GM19193 (cell line): ENCODE results near the gene SMAP2.
A peak's percentile ranks its signal among the peaks of the same experiment; 100 is the strongest.

Source experiments
- POLR2A ChIP-seq: IDR thresholded peaks from 4 replicates; pipeline ENCODE4 v1.6.1; 2011; ENCODE audit not compliant: insufficient read depth, insufficient read length; ENCODE audit errors: extremely low read depth

The SMAP2 gene

GRCh38 chr1:40373323-40374283, at the start of gene SMAP2:
Gene SMAP2, plus strand, starts transcription at chr1:40373727. Its CDS starts 394 bp downstream, at chr1:40374121.
- peak; percentile 72 for TF ChIP-seq POLR2A

GRCh38 chr1:40332695-40333094, 40.8 kb upstream of the SMAP2 start:
- no peak for TF ChIP-seq POLR2A

DNA sequence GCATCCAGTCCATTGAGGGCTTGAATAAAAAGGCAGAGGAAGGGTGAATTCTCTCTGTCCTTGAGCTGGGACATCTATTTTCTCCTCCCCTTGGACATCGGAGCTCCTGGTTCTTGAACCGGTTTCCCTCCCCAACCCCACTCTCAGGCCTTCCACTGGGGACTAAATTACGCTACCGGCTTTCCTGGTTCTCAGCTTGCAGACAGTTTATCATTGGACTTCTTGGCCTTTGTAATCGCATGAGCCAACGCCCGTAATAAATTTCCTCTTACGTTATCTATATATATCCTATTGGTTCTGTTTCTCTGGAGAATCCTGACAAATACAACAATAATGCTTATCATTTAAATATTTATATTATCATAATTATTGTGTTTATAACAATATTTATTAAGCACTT, 36.1 kb upstream of the SMAP2 start:
- no peak for TF ChIP-seq POLR2A

- TF ChIP-seq POLR2A = no peak
Observed at GRCh38 chr1:40338745-40339419, 34.6 kb upstream of the SMAP2 start.

DNA sequence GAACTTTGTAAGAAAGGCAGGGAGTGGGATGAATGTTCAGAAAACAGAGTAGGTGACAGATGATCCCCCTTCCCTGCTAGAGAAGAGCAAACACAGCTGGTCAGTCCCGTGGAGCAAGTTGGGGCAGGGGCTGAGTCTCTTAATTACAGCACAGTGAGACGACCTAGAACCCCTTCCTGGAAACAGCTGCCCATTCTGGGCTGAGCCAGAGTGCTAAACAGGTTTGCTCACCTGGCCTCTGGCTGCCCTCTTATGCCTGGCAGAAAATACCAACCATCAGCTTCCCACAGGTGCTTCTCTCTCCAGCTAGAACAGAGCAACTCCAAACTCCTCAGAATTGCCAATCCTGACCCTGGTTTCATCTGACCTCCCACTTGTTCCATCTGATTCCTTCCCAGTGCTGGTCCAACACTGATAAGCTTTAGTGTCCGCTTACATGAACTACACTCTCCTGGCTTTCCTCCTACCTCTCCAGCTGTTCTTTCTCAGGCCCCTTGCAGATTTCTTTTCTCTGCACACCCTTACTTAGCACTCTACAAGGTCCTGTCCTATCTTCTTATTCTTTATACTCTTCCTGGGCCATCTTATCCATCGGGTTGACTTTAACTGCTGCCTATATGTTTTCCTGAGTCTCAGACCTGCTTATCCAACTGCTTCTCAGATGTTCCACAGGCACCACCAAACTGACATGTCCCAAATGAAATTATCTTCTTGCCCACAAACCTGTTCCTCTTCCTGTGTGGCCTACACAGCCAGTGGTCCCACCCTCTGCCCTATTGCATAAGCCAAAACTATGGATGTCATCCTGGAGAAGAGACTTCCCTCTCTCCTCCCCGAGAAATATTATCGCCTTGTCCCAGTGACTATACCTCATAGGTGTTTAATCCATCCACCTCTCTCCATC, 33.9 kb upstream of the SMAP2 start:
- TF ChIP-seq POLR2A = no peak

- no peak for TF ChIP-seq POLR2A
Observed at GRCh38 chr1:40341491-40342380, 31.8 kb upstream of the SMAP2 start.

DNA sequence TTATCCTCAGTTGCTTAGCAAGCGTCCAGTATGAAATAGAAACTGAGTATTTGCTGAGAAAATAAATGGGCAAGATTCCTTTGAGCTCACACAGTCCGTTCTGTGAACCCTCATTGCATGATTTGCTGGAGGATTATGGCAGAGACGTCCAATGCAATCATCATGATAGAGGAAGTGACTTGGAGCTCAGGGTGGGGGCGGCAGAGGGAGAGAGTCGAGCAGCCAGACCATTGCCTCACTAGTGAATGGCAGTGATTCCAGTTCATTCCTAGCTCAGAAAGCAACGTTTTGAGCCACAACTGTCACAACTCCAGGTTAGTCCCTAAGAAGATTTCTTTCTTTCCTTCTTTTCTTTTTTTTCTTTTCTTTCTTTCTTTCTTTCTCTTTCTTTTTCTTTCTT, 28.9 kb upstream of the SMAP2 start:
- TF ChIP-seq POLR2A = no peak

GRCh38 chr1:40350391-40350790, 23.1 kb upstream of the SMAP2 start:
- no peak for TF ChIP-seq POLR2A

DNA sequence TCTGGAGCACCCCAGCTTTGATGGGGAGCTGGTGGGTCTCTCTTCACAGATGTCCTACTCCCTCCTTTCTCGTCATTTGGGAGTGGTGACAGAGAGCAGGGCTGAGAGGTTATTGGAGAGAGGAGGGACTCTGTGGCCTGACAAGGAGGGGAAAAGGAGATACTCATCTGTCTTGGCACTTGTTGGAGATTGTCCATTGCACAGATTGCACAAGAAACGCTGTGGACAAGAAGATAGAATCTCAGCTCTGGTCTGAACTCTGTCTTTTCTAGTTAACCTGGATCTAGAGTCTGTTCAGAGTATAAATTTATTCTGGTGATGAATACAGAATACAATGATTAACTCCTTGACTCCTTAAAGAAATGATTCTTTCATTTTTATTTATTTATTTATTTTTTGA, 22.4 kb upstream of the SMAP2 start:
- no peak for TF ChIP-seq POLR2A

- TF ChIP-seq POLR2A = no peak
Observed at GRCh38 chr1:40352126-40352525, 21.4 kb upstream of the SMAP2 start.

DNA sequence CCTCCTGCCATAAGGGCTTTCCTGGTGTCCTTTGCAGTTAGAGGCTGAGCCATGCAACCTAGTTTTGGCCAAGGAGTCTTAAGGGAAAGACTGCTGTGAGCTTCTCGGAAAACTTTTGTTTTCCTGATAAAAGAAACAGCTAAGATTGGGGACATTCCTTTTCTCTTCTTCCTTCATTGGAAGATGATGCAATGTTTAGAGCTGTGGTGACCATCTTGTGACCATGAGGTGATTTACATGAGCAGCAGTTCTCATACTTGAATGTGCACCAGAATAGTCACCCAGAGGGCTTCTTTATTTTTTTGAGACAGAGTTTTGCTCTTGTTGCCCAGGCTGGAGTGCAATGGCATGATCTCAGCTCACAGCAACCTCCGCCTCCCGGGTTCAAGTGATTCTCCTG, 20.4 kb upstream of the SMAP2 start:
- TF ChIP-seq POLR2A = no peak

DNA sequence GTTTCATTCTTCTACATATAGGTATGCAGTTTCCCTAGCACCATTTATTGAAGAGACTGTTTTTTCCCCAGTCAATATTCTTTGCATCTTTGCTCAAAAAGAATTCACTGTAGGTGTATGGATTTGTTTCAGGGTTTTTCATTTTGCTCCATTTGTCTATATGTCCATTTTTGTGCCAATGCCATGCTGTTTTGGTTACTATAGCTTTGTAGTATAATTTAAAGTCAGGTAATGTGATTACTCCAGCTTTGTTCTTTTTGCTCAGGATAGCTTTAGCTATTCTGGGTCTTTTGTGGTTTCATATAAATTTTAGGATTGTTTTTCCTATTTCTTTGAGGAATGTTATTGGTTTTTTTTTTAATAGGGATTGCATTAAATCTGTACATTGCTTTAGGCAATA, 15.9 kb upstream of the SMAP2 start:
- TF ChIP-seq POLR2A = no peak

DNA sequence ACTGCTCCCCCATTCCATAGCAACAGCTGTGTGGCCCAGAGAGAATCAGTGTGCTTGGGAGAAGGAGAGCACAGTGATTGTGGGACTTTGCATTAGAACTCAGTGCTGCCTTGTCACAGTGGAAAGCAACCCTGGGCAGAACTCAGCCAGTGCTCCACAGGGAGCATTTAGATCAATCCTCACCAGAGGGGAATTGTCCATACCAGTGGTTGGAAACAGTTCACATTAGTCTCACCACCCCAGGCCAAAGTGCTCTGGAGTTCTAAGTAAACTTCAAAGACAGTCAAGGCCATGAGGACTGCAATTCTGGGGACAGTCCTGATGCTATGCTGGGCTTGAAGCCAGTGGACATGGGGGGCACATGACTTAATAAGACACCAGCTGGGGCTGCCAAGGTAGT, 12.9 kb upstream of the SMAP2 start:
- no peak for TF ChIP-seq POLR2A

GRCh38 chr1:40361201-40361600, 12.3 kb upstream of the SMAP2 start:
- no peak for TF ChIP-seq POLR2A
